Measurements from ENCODE around the gene ATP5MC2. TPM values are rescaled to one million over a fixed set of nuclear protein-coding genes. Genes with fewer than 3 reads are reported as not detected.

ATP5MC2 gene
- polyA plus RNA-seq, 1 donor from 2014 or later, result 331 TPM

DNA sequence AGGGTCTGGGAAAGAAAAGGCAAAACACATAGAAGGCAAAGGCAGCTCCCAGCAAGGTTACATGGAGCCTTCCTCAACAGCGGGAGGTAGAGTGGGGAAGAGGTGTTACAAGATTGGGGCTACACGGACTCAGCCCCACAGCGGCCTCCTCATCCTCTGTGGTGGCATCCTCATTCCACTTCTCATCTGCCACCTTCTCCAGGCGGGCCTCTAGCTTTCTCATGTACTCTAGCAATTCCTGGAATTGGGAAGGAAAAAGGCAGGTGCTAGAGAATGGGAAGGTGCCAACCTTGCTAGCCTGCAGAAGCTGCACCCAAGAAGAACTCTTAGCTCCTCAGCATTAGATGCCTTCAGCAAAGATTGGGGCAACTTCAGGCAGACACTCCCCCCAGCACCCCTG is 38.1 kb upstream of the ATP5MC2 start:
- Histone ChIP-seq H3K9me3 (ENCODE audit: low read length) (no peaks in the 10 kb centered on the region), H3K4me2 (ENCODE audit: low read length) (no peak overlapping the region), H3F3A (ENCODE audit: insufficient read depth, low read length, poor library complexity, severe bottlenecking) (peaks cover 16% of the 10 kb centered on the region), H3K27me3 (ENCODE audit: insufficient read depth, low read depth, low read length) (no peaks in the 10 kb centered on the region), H3K9ac (ENCODE audit: low read length) (no peak overlapping the region), H3K27ac (ENCODE audit: low read length) (peak overlapping the region; percentile 96), H2AFZ (ENCODE audit: low read depth, low read length) (no peak overlapping the region), H3K79me2 (replicated peaks; ENCODE audit: insufficient read depth, low read length) (no peaks in the 10 kb centered on the region), H4K20me1 (ENCODE audit: insufficient read depth) (no peaks in the 10 kb centered on the region), H3K36me3 (ENCODE audit: insufficient read depth, low read length) (peaks cover 15% of the 10 kb centered on the region), H3K9me2 (ENCODE audit: insufficient read depth, low read length) (no peaks in the 10 kb centered on the region), H3K4me3 (ENCODE audit: low read length) (no peak overlapping the region)
- TF ChIP-seq EZH2 (IDR thresholded peaks at IDR 0.05; ENCODE audit: borderline replicate concordance, insufficient read depth, low read length, poor library complexity, severe bottlenecking) (no peak), EP300 (conservative IDR thresholded peaks at IDR 0.05; ENCODE audit: poor library complexity, severe bottlenecking) (no peak), POLR2AphosphoS5 (IDR thresholded peaks at IDR 0.05) (no peak)
- TF ChIP-seq, protein P1, sequence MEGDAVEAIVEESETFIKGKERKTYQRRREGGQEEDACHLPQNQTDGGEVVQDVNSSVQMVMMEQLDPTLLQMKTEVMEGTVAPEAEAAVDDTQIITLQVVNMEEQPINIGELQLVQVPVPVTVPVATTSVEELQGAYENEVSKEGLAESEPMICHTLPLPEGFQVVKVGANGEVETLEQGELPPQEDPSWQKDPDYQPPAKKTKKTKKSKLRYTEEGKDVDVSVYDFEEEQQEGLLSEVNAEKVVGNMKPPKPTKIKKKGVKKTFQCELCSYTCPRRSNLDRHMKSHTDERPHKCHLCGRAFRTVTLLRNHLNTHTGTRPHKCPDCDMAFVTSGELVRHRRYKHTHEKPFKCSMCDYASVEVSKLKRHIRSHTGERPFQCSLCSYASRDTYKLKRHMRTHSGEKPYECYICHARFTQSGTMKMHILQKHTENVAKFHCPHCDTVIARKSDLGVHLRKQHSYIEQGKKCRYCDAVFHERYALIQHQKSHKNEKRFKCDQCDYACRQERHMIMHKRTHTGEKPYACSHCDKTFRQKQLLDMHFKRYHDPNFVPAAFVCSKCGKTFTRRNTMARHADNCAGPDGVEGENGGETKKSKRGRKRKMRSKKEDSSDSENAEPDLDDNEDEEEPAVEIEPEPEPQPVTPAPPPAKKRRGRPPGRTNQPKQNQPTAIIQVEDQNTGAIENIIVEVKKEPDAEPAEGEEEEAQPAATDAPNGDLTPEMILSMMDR (IDR thresholded peaks at IDR 0.05; ENCODE audit: poor library complexity, severe bottlenecking), result no peak
- TF ChIP-seq, protein P2, sequence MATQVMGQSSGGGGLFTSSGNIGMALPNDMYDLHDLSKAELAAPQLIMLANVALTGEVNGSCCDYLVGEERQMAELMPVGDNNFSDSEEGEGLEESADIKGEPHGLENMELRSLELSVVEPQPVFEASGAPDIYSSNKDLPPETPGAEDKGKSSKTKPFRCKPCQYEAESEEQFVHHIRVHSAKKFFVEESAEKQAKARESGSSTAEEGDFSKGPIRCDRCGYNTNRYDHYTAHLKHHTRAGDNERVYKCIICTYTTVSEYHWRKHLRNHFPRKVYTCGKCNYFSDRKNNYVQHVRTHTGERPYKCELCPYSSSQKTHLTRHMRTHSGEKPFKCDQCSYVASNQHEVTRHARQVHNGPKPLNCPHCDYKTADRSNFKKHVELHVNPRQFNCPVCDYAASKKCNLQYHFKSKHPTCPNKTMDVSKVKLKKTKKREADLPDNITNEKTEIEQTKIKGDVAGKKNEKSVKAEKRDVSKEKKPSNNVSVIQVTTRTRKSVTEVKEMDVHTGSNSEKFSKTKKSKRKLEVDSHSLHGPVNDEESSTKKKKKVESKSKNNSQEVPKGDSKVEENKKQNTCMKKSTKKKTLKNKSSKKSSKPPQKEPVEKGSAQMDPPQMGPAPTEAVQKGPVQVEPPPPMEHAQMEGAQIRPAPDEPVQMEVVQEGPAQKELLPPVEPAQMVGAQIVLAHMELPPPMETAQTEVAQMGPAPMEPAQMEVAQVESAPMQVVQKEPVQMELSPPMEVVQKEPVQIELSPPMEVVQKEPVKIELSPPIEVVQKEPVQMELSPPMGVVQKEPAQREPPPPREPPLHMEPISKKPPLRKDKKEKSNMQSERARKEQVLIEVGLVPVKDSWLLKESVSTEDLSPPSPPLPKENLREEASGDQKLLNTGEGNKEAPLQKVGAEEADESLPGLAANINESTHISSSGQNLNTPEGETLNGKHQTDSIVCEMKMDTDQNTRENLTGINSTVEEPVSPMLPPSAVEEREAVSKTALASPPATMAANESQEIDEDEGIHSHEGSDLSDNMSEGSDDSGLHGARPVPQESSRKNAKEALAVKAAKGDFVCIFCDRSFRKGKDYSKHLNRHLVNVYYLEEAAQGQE (IDR thresholded peaks at IDR 0.05; ENCODE audit: borderline replicate concordance), result no peak

DNA sequence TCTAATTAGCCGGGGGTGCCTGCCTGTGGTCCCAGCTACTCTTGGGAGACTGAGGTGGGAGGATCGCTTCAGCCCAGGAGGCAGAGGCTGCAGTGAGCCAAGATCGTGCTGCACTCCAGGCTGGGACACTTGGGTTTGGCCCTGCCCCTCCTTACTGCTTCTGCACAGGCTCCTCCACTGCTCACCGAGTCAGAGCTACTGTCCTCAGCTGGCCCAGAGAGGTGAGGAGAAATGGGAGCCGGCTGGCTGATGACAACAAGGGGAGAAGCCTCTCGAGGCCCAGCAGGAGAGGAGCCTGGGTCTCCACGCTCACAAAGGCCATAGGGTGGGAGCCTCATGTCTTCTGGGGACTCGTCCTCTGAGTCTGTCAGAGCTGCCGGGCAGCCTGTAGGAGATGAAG is 37.6 kb upstream of the ATP5MC2 start:
- Histone ChIP-seq H3F3A (ENCODE audit: insufficient read depth, low read length, poor library complexity, severe bottlenecking) (peaks cover 16% of the 10 kb centered on the region), H3K36me3 (ENCODE audit: insufficient read depth, low read length) (peaks cover 15% of the 10 kb centered on the region), H3K4me3 (ENCODE audit: low read length) (no peak overlapping the region), H3K79me2 (replicated peaks; ENCODE audit: insufficient read depth, low read length) (no peaks in the 10 kb centered on the region), H3K27me3 (ENCODE audit: insufficient read depth, low read depth, low read length) (no peaks in the 10 kb centered on the region), H3K9me3 (ENCODE audit: low read length) (no peaks in the 10 kb centered on the region), H4K20me1 (ENCODE audit: insufficient read depth) (no peaks in the 10 kb centered on the region), H3K27ac (ENCODE audit: low read length) (peak overlapping the region; percentile 96), H2AFZ (ENCODE audit: low read depth, low read length) (no peak overlapping the region), H3K4me2 (ENCODE audit: low read length) (no peak overlapping the region), H3K9ac (ENCODE audit: low read length) (peak overlapping the region; percentile 76), H3K9me2 (ENCODE audit: insufficient read depth, low read length) (no peaks in the 10 kb centered on the region)
- no peak for TF ChIP-seq EZH2 (IDR thresholded peaks at IDR 0.05; ENCODE audit: borderline replicate concordance, insufficient read depth, low read length, poor library complexity, severe bottlenecking)

DNA sequence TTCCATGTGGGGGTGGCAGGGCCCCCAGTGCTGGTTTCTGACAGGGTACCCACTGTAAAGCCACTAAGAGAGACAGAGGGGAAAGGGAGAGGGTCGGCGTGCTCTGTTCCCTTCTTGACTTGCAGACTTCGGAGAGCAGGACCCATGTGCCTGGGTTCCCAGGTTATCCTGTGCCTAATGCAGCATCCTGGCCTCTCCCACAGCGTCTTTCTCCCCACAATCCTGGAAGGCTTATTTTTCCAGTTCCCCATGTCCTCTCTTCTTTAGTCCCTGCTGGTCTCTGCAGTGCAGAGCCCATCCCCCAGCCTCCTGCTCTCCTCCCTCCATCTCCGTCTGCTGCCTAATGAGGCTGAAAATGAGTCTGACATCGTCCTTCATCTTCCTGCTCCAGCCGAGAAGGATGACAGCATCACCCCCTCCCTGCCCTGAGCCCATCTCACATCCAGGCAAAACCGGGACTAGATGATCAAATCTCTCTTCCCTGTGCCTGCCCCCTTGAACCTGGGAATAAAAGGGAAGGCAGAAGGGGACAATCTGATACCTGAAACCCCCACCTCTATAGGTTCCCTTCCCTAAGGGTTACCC is 36.3 kb upstream of the ATP5MC2 start:
- Histone ChIP-seq H3K9me2 (ENCODE audit: insufficient read depth, low read length) (no peaks in the 10 kb centered on the region), H3K27ac (ENCODE audit: low read length) (peak overlapping the region; percentile 96)
- TF ChIP-seq SMC3 (conservative IDR thresholded peaks at IDR 0.05; ENCODE audit: poor library complexity) (peak; percentile 57), EZH2 (IDR thresholded peaks at IDR 0.05; ENCODE audit: borderline replicate concordance, insufficient read depth, low read length, poor library complexity, severe bottlenecking) (no peak), EP300 (conservative IDR thresholded peaks at IDR 0.05; ENCODE audit: poor library complexity, severe bottlenecking) (peak; percentile 86), POLR2AphosphoS5 (IDR thresholded peaks at IDR 0.05) (peak; percentile 81), RAD21 (conservative IDR thresholded peaks at IDR 0.05) (peak; percentile 45), TAF1 (IDR thresholded peaks at IDR 0.05; ENCODE audit: low read depth) (peak; percentile 81), MXI1 (conservative IDR thresholded peaks at IDR 0.05; ENCODE audit: poor library complexity, severe bottlenecking) (no peak)
- TF ChIP-seq, protein P1 (IDR thresholded peaks at IDR 0.05; ENCODE audit: poor library complexity, severe bottlenecking), result no peak
- TF ChIP-seq, protein P2 (IDR thresholded peaks at IDR 0.05; ENCODE audit: borderline replicate concordance), result peak; percentile 94

More for the DNA sequence above, 36.3 kb upstream of the ATP5MC2 start:
- Histone ChIP-seq H3K9me3 (ENCODE audit: low read length) (no peaks in the 10 kb centered on the region), H3K36me3 (ENCODE audit: insufficient read depth, low read length) (peaks cover 15% of the 10 kb centered on the region), H3K27me3 (ENCODE audit: insufficient read depth, low read depth, low read length) (no peaks in the 10 kb centered on the region), H3K4me2 (ENCODE audit: low read length) (peak overlapping the region; percentile 71), H3K9ac (ENCODE audit: low read length) (peak overlapping the region; percentile 76), H3K79me2 (replicated peaks; ENCODE audit: insufficient read depth, low read length) (no peaks in the 10 kb centered on the region), H3F3A (ENCODE audit: insufficient read depth, low read length, poor library complexity, severe bottlenecking) (peaks cover 16% of the 10 kb centered on the region), H2AFZ (ENCODE audit: low read depth, low read length) (no peak overlapping the region), H4K20me1 (ENCODE audit: insufficient read depth) (no peaks in the 10 kb centered on the region), H3K4me3 (ENCODE audit: low read length) (peak overlapping the region; percentile 43)

Data from neural cell (in vitro differentiated cells).